IMR-90 (cell line): Measurements from ENCODE around the gene IGLL5. TPM values are rescaled to one million over a fixed set of nuclear protein-coding genes. Genes with fewer than 3 reads are reported as not detected.

Source experiments
- ATAC-seq: fragments of 200-7000 bp; cut with Tn5 transposase; 2 replicates; pipeline ENCODE4 v1.9.1; 2020; ENCODE audit warnings: low read depth, mild to moderate bottlenecking, moderate library complexity
- BruUV-seq: library from RNA; stranded (reverse); fragments of 400-500 nt; replicated peaks from 2 replicates; lab custom pipeline; 2021; lab: Mats Ljungman, UMichigan
- CTCF ChIA-PET: fragments of 300-600 bp; formaldehyde crosslinking; extraction: SDS; loops from one replicate; lab custom pipeline; 2021; ENCODE audit warnings: antibody characterized with exemption; lab: Yijun Ruan, JAX
- POLR2A ChIA-PET: fragments of 300-600 bp; sonication (Branson Sonifier 250); formaldehyde crosslinking; loops from one replicate; lab custom pipeline; 2022; ENCODE audit warnings: antibody characterized with exemption; ENCODE audit not compliant: unreplicated experiment; lab: Charles Lee
- DNase-seq: peaks from one replicate; pipeline ENCODE4 v3.0.0; 2013
- H2AFZ ChIP-seq: replicated peaks from 2 replicates; pipeline ENCODE3; 2013; ENCODE audit warnings: low read length, mild to moderate bottlenecking; ENCODE audit not compliant: poor library complexity
- H2AK5ac ChIP-seq: 2 replicates; pipeline ENCODE4 v1.6.1; 2013; ENCODE audit warnings: low read depth, low read length, inconsistent platforms
- H2AK9ac ChIP-seq: replicated peaks from 2 replicates; pipeline ENCODE3; 2013; ENCODE audit warnings: mild to moderate bottlenecking, low read depth, low read length, moderate library complexity; ENCODE audit not compliant: poor library complexity
- H2BK120ac ChIP-seq: 2 replicates; pipeline ENCODE4 v1.6.1; 2013; ENCODE audit warnings: low read depth, low read length, inconsistent platforms
- H2BK15ac ChIP-seq: 3 replicates; pipeline ENCODE4 v1.6.1; 2013; ENCODE audit warnings: low read depth, low read length, inconsistent platforms
- H2BK20ac ChIP-seq: 2 replicates; pipeline ENCODE4 v1.6.1; 2013; ENCODE audit warnings: low read depth, mild to moderate bottlenecking, inconsistent platforms, low read length, moderate library complexity
- H2BK5ac ChIP-seq: 2 replicates; pipeline ENCODE4 v1.6.1; 2013; ENCODE audit warnings: mild to moderate bottlenecking, low read depth, low read length, inconsistent platforms; ENCODE audit not compliant: poor library complexity, severe bottlenecking
- H3K14ac ChIP-seq: replicated peaks from 2 replicates; pipeline ENCODE4 v1.6.1; 2013; ENCODE audit warnings: low read depth, low read length, inconsistent platforms
- H3K18ac ChIP-seq: 2 replicates; pipeline ENCODE4 v1.6.1; 2013; ENCODE audit warnings: low read depth, low read length, control low read depth
- H3K23ac ChIP-seq: 2 replicates; pipeline ENCODE4 v1.6.1; 2013; ENCODE audit warnings: low read depth, low read length, inconsistent platforms
- H3K27ac ChIP-seq: 2 replicates; pipeline ENCODE4 v1.5.1; 2013; ENCODE audit warnings: mild to moderate bottlenecking, control low read depth, low read length; ENCODE audit not compliant: insufficient read depth
- H3K27me3 ChIP-seq: 2 replicates; pipeline ENCODE4 v1.6.1; 2013; ENCODE audit warnings: low read length; ENCODE audit not compliant: control insufficient read depth, insufficient read depth
- H3K36me3 ChIP-seq: 2 replicates; pipeline ENCODE4 v1.6.1; 2013; ENCODE audit warnings: low read length, mixed read lengths; ENCODE audit not compliant: control insufficient read depth, insufficient read depth
- H3K4ac ChIP-seq: 2 replicates; pipeline ENCODE4 v1.6.1; 2013; ENCODE audit warnings: low read depth, low read length, inconsistent platforms
- H3K4me1 ChIP-seq: 2 replicates; pipeline ENCODE4 v1.6.1; 2013; ENCODE audit warnings: low read length, mixed read lengths; ENCODE audit not compliant: control insufficient read depth, insufficient read depth
- H3K4me2 ChIP-seq: 2 replicates; pipeline ENCODE4 v1.6.1; 2013; ENCODE audit warnings: low read depth, mild to moderate bottlenecking, control low read depth, low read length, moderate library complexity
- H3K4me3 ChIP-seq: 2 replicates; pipeline ENCODE4 v1.5.1; 2013; ENCODE audit warnings: low read depth, mild to moderate bottlenecking, control low read depth, low read length, moderate library complexity; ENCODE audit not compliant: insufficient read depth
- H3K56ac ChIP-seq: 2 replicates; pipeline ENCODE4 v1.6.1; 2013; ENCODE audit warnings: low read length, inconsistent platforms; ENCODE audit not compliant: insufficient read depth; ENCODE audit errors: extremely low read depth
- H3K79me1 ChIP-seq, 2 experiments: 2 replicates each; pipeline ENCODE4 v1.6.1; 2013; ENCODE audit warnings: low read length in 2 of 2, inconsistent platforms in 1 of 2, low read depth in 1 of 2
- H3K9ac ChIP-seq: 2 replicates; pipeline ENCODE4 v1.6.1; 2013; ENCODE audit warnings: low read depth, low read length, control low read depth
- H3K9me1 ChIP-seq: 2 replicates; pipeline ENCODE4 v1.6.1; 2013; ENCODE audit warnings: low read length, inconsistent platforms; ENCODE audit not compliant: insufficient read depth
- H3K9me3 ChIP-seq: 2 replicates; pipeline ENCODE4 v1.6.1; 2013; ENCODE audit warnings: low read length; ENCODE audit not compliant: control insufficient read depth, insufficient read depth
- H4K20me1 ChIP-seq: 2 replicates; pipeline ENCODE4 v1.6.1; 2013; ENCODE audit warnings: low read length, inconsistent platforms; ENCODE audit not compliant: insufficient read depth
- H4K5ac ChIP-seq: 2 replicates; pipeline ENCODE4 v1.6.1; 2013; ENCODE audit warnings: mild to moderate bottlenecking, low read depth, low read length, control low read depth
- H4K8ac ChIP-seq, 2 experiments: 2 replicates each; pipeline ENCODE4 v1.6.1; 2013; ENCODE audit warnings: low read depth in 2 of 2, low read length in 2 of 2, control low read depth in 1 of 2, inconsistent platforms in 1 of 2
- H4K91ac ChIP-seq: 2 replicates; pipeline ENCODE4 v1.6.1; 2013; ENCODE audit warnings: low read depth, low read length, inconsistent platforms; ENCODE audit not compliant: insufficient read depth
- CEBPB ChIP-seq: IDR thresholded peaks from 2 replicates; pipeline ENCODE4 v1.6.1; 2012; ENCODE audit warnings: low read depth, low read length, improper control_type of control experiment
- RFX5 ChIP-seq: IDR thresholded peaks from 2 replicates; pipeline ENCODE4 v1.8.0; 2012; ENCODE audit warnings: low read depth, mild to moderate bottlenecking, low read length, moderate library complexity
- WGBS, 2 experiments: methylation state at CpG; one replicate each; pipeline versions ENCODE4 v1.1.5 to v1.1.7; 2013; ENCODE audit warnings: missing lambda C conversion rate in 2 of 2; ENCODE audit not compliant: insufficient read length in 1 of 2; ENCODE audit errors: extremely low coverage in 2 of 2; 5-methylcytosine and 5-hydroxymethylcytosine counted together
- dilution Hi-C: fragments of 300-500 bp; cut with HindIII; formaldehyde crosslinking; loops from one replicate; pipeline ENCODE4 v1.14.3; 2018; ENCODE audit warnings: low sequenced_read_pairs; ENCODE audit not compliant: unreplicated experiment
- in situ Hi-C: fragments of 300-500 bp; cut with MboI; formaldehyde crosslinking; loops from 3 replicates; pipeline ENCODE4 v1.14.3; 2019; ENCODE audit warnings: low sequenced_read_pairs, inconsistent platforms, mixed read lengths
- intact Hi-C: fragments of 100-400 bp; cut with micrococcal nuclease; formaldehyde crosslinking; loops from 2 replicates; pipeline ENCODE4 v1.10.0; 2022
- polyA plus RNA-seq, 3 experiments: library from polyadenylated mRNA; depleted of rRNA; stranded (reverse); fragments of >200 nt; gene quantifications; 2 replicates each; pipeline ENCODE4 v1.2.3, GENCODE V29; 2012; ENCODE audit warnings: low replicate concordance in 1 of 3
- total RNA-seq: library from RNA; depleted of rRNA; stranded (reverse); fragments of >200 nt; gene quantifications from 2 replicates; pipeline ENCODE4 v1.2.3, GENCODE V29; 2012
- TF ChIP-seq, protein P1 (sequence below): fragments of 150-350 bp; IDR thresholded peaks from 2 replicates; pipeline ENCODE4 v1.6.1; 2017; ENCODE audit warnings: mild to moderate bottlenecking, antibody characterized with exemption, low read length, low read depth

Gene IGLL5
- total and polyA plus RNA-seq, 2 of the 4 experiments (the other 2 are of a cell fraction): not detected

DNA sequence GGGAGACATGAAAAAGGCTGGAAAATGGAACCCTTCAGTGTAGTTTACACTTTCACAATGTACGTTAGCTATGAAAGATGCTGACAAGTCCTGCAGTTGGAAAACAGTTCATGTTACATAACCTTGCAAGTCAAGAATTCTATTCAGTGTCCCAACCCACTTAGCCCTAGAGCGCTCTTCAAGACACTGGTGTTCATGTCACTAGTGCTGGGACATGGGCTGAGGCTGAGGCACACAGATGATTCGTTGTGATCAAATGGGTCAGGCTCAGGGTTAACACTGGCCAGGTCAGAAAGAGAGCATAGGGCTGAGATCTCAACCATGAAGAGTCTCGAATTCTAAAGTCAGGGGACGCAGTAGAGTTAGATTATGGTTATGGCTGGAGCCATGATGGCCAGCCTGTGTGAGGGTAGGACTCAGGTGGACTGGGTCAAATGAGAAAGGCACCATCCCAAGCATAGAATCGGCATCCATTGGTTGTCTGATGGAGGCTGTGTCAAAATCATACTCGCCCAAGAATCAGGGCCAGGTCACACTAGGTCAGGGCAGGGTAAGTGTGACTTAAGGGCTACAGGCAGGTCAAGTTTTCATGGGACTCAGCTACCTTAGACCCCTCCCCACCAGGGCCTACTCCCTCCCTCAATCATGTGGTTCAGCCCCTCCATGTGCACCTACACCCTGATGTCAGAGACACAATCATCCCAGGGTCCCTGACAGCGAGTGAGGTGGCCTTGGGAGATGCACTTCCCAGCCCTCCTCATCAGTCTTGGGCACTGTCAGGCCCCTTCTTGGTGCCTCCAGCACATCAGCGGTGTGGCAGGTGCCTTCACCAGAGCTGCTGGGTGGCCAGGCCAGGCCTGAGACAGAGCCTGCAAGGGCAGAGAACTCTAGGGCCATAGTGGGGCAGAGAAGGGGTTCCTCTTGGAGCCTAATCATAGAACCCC is 20.2 kb downstream of the IGLL5 start (continued):
- no peak for TF ChIP-seq CEBPB

DNA sequence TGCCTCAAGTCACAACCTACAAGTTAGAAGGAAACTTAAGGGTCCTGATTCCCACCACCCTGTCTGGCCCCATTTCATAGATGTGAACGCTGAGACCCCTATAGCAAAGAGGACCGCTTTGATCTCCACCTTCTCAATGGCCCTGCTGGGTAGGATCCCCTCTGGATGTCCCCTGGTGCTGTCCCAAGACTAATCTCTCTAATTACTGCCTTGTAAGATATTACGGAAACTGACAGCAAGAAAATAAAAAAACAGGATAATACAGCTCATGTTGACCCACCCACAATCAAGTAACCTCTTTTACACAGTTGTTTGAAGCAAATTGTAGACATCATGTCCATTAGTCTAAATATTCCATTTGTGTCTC is 20.9 kb downstream of the IGLL5 start:
- H4K8ac ChIP-seq: no peak overlapping the region
- H3K23ac ChIP-seq: no peak overlapping the region
- H2BK20ac ChIP-seq: no peak overlapping the region
- CTCF ChIA-PET: no interaction called here
- no peak overlapping the region for H3K4me3 ChIP-seq
- in situ Hi-C loops: no loop called here
- no peaks in the 10 kb centered on the region for H4K20me1 ChIP-seq
- dilution Hi-C loops: no loop called here
- no peaks in the 10 kb centered on the region for H3K4me1 ChIP-seq
- 60% methylated on average over 2 of the region's 3 CpGs; no CpG with 5 or more reads in 1 of the 2 experiments for WGBS, 2 experiments
- no peak overlapping the region for H3K18ac ChIP-seq
- H3K14ac ChIP-seq: no peak overlapping the region
- no peak overlapping the region for H2AFZ ChIP-seq
- ATAC-seq: no peak
- H3K9me1 ChIP-seq: no peaks in the 10 kb centered on the region
- H2BK15ac ChIP-seq: no peak overlapping the region
- H4K5ac ChIP-seq: no peak overlapping the region
- no peak overlapping the region for H3K4ac ChIP-seq
- no peak overlapping the region for H2BK5ac ChIP-seq
- H3K27me3 ChIP-seq: peaks cover 8% of the 10 kb centered on the region
- H3K9me3 ChIP-seq: no peaks in the 10 kb centered on the region
- no peak overlapping the region for H2AK5ac ChIP-seq
- H3K9ac ChIP-seq: no peak overlapping the region
- H3K36me3 ChIP-seq: no peaks in the 10 kb centered on the region
- no peak overlapping the region for H4K91ac ChIP-seq
- H3K56ac ChIP-seq: no peak overlapping the region
- no TSS peak for BruUV-seq
- POLR2A ChIA-PET: no interaction called here
- no peak overlapping the region for H2AK9ac ChIP-seq
- intact Hi-C loops: no loop called here
- no peak for DNase-seq
- H3K27ac ChIP-seq: no peak overlapping the region
- no peaks in the 10 kb centered on the region for H3K79me1 ChIP-seq
- H3K4me2 ChIP-seq: no peak overlapping the region
- H2BK120ac ChIP-seq: no peak overlapping the region
- TF ChIP-seq, protein P1, sequence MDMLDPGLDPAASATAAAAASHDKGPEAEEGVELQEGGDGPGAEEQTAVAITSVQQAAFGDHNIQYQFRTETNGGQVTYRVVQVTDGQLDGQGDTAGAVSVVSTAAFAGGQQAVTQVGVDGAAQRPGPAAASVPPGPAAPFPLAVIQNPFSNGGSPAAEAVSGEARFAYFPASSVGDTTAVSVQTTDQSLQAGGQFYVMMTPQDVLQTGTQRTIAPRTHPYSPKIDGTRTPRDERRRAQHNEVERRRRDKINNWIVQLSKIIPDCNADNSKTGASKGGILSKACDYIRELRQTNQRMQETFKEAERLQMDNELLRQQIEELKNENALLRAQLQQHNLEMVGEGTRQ: no peak
- no peak for TF ChIP-seq RFX5
